H9 (cell line): ENCODE data around the gene SEMA5A. TPM values are rescaled to one million over a fixed set of nuclear protein-coding genes. Genes with fewer than 3 reads are reported as not detected.

Experiments used
- DNase-seq: peaks from one replicate; pipeline ENCODE4 v3.0.0-alpha.2; 2017
- H2AFZ ChIP-seq: one replicate; pipeline ENCODE4 v1.6.1; 2013; ENCODE audit warnings: mild to moderate bottlenecking, low read length, control low read depth, moderate library complexity
- H2AK5ac ChIP-seq: 2 replicates; pipeline ENCODE4 v1.6.1; 2013; ENCODE audit warnings: low read length, control low read depth, mixed read lengths; ENCODE audit not compliant: insufficient read length
- H2BK120ac ChIP-seq: one replicate; pipeline ENCODE4 v1.6.1; 2013; ENCODE audit warnings: low read depth, mild to moderate bottlenecking, low read length, control low read depth, inconsistent platforms; ENCODE audit not compliant: poor library complexity, severe bottlenecking
- H2BK12ac ChIP-seq: 2 replicates; pipeline ENCODE4 v1.6.1; 2013; ENCODE audit warnings: low read length, control low read depth, mixed read lengths, low read depth; ENCODE audit not compliant: insufficient read length
- H2BK15ac ChIP-seq: 2 replicates; pipeline ENCODE4 v1.6.1; 2013; ENCODE audit warnings: low read depth, low read length, control low read depth
- H2BK20ac ChIP-seq: one replicate; pipeline ENCODE4 v1.6.1; 2013; ENCODE audit warnings: low read depth, mild to moderate bottlenecking, low read length, control low read depth, inconsistent platforms; ENCODE audit not compliant: poor library complexity, severe bottlenecking
- H2BK5ac ChIP-seq: 2 replicates; pipeline ENCODE4 v1.6.1; 2013; ENCODE audit warnings: low read length, control low read depth, mixed read lengths; ENCODE audit not compliant: insufficient read length
- H3K14ac ChIP-seq: 2 replicates; pipeline ENCODE4 v1.6.1; 2013; ENCODE audit warnings: low read length, control low read depth; ENCODE audit not compliant: insufficient read depth
- H3K18ac ChIP-seq: 2 replicates; pipeline ENCODE4 v1.6.1; 2013; ENCODE audit warnings: low read depth, mild to moderate bottlenecking, mixed read lengths, low read length, control low read depth; ENCODE audit not compliant: insufficient read length
- H3K23ac ChIP-seq: 2 replicates; pipeline ENCODE4 v1.6.1; 2013; ENCODE audit warnings: low read length, control low read depth, mixed read lengths, low read depth; ENCODE audit not compliant: insufficient read length
- H3K23me2 ChIP-seq: 2 replicates; pipeline ENCODE4 v1.6.1; 2013; ENCODE audit warnings: low read depth, mild to moderate bottlenecking, mixed read lengths, low read length, control low read depth; ENCODE audit not compliant: insufficient read length, poor library complexity, severe bottlenecking
- H3K27ac ChIP-seq: 2 replicates; pipeline ENCODE4 v1.5.1; 2013; ENCODE audit warnings: low read length, control low read depth, mixed read lengths, low read depth; ENCODE audit not compliant: insufficient read length
- H3K27me3 ChIP-seq: 2 replicates; pipeline ENCODE4 v1.6.1; 2013; ENCODE audit warnings: low read length, control low read depth, inconsistent platforms; ENCODE audit not compliant: insufficient read depth
- H3K4ac ChIP-seq: 2 replicates; pipeline ENCODE4 v1.6.1; 2013; ENCODE audit warnings: low read depth, mild to moderate bottlenecking, control low read depth, inconsistent platforms, low read length, moderate library complexity
- H3K4me1 ChIP-seq: 2 replicates; pipeline ENCODE4 v1.6.1; 2013; ENCODE audit warnings: low read length, control low read depth, inconsistent platforms; ENCODE audit not compliant: insufficient read depth
- H3K4me2 ChIP-seq: 2 replicates; pipeline ENCODE4 v1.6.1; 2013; ENCODE audit warnings: low read length, control low read depth, mixed read lengths; ENCODE audit not compliant: insufficient read length, insufficient read depth
- H3K56ac ChIP-seq: 2 replicates; pipeline ENCODE4 v1.6.1; 2013; ENCODE audit warnings: low read depth, mild to moderate bottlenecking, mixed read lengths, low read length, control low read depth; ENCODE audit not compliant: insufficient read length
- H3K79me1 ChIP-seq: 2 replicates; pipeline ENCODE4 v1.6.1; 2013; ENCODE audit warnings: low read depth, mild to moderate bottlenecking, moderate library complexity, low read length, control low read depth, inconsistent platforms; ENCODE audit not compliant: insufficient read depth, poor library complexity, severe bottlenecking
- H3K79me2 ChIP-seq: 2 replicates; pipeline ENCODE4 v1.6.1; 2013; ENCODE audit warnings: low read length, control low read depth, inconsistent platforms; ENCODE audit not compliant: insufficient read depth
- H3K9ac ChIP-seq: 2 replicates; pipeline ENCODE4 v1.6.1; 2013; ENCODE audit warnings: low read length, control low read depth, mixed read lengths; ENCODE audit not compliant: insufficient read length; ENCODE audit errors: extremely low read depth
- H3K9me3 ChIP-seq: one replicate; pipeline ENCODE4 v1.6.1; 2013; ENCODE audit warnings: low read depth, low read length, inconsistent platforms; ENCODE audit not compliant: control insufficient read depth
- H3T11ph ChIP-seq: one replicate; pipeline ENCODE4 v1.6.1; 2013; ENCODE audit warnings: mild to moderate bottlenecking, low read length, control low read depth, inconsistent platforms
- H4K20me1 ChIP-seq: one replicate; pipeline ENCODE4 v1.6.1; 2013; ENCODE audit not compliant: control insufficient read depth, insufficient read length, insufficient read depth
- H4K5ac ChIP-seq: 2 replicates; pipeline ENCODE4 v1.6.1; 2013; ENCODE audit warnings: low read depth, mild to moderate bottlenecking, mixed read lengths, low read length, control low read depth; ENCODE audit not compliant: insufficient read length
- H4K8ac ChIP-seq: replicated peaks from 2 replicates; pipeline ENCODE4 v1.6.1; 2013; ENCODE audit warnings: low read length, control low read depth, mixed read lengths, low read depth; ENCODE audit not compliant: insufficient read length
- H4K91ac ChIP-seq: 2 replicates; pipeline ENCODE4 v1.6.1; 2013; ENCODE audit warnings: low read depth, mild to moderate bottlenecking, moderate library complexity, mixed read lengths, low read length, control low read depth; ENCODE audit not compliant: insufficient read length
- H3K27ac Mint-ChIP-seq, 3 experiments: 2 replicates in 2 of 3; 3 replicates in 1 of 3; pipeline ENCODE4 v1.8.0; 2020 to 2021; ENCODE audit warnings: mixed read lengths in 3 of 3, mild to moderate bottlenecking in 1 of 3, moderate library complexity in 1 of 3
- H3K27me3 Mint-ChIP-seq: 2 replicates; pipeline ENCODE4 v1.8.0; 2021; ENCODE audit warnings: low read depth, mild to moderate bottlenecking, moderate library complexity, mixed read lengths
- H3K36me3 Mint-ChIP-seq, 3 experiments: 2 replicates in 2 of 3; 3 replicates in 1 of 3; pipeline ENCODE4 v1.8.0; 2020 to 2021; ENCODE audit warnings: low read depth in 3 of 3, mixed read lengths in 3 of 3; ENCODE audit not compliant: insufficient read depth in 1 of 3
- H3K4me1 Mint-ChIP-seq, 2 experiments: 2 replicates each; pipeline ENCODE4 v1.8.0; 2020; ENCODE audit warnings: mixed read lengths in 2 of 2
- H3K4me3 Mint-ChIP-seq, 2 experiments: 2 replicates in 1 of 2; 3 replicates in 1 of 2; pipeline ENCODE4 v1.8.0; 2020 to 2021; ENCODE audit warnings: mild to moderate bottlenecking in 2 of 2, mixed read lengths in 2 of 2, moderate library complexity in 1 of 2
- H3K9me3 Mint-ChIP-seq, 2 experiments: 2 replicates in 1 of 2; 3 replicates in 1 of 2; pipeline ENCODE4 v1.8.0; 2020; ENCODE audit warnings: mild to moderate bottlenecking in 2 of 2, mixed read lengths in 2 of 2, moderate library complexity in 1 of 2
- CTCF ChIP-seq: fragments of 200-600 bp; sonication (generic); conservative IDR thresholded peaks from 3 replicates; pipeline ENCODE4 v1.8.0; 2021; ENCODE audit warnings: antibody characterized with exemption, mild to moderate bottlenecking
- WGBS: extraction: QIAGEN DNeasy Blood & Tissue Kit; methylation state at CpG from one replicate; pipeline ENCODE4 v1.1.7; 2013; ENCODE audit warnings: missing lambda C conversion rate, low lambda C conversion rate, mixed read lengths; ENCODE audit not compliant: insufficient read length; ENCODE audit errors: extremely low coverage; 5-methylcytosine and 5-hydroxymethylcytosine counted together
- total RNA-seq: library from RNA; stranded (reverse); gene quantifications from 2 replicates; pipeline ENCODE4 v1.2.1, GENCODE V29; 2021

The SEMA5A gene
- total RNA-seq, 1 experiment from 2014 or later: 4.3 TPM

GRCh38 chr5:9332026-9332425, 213.8 kb downstream of the SEMA5A start:
- Histone ChIP-seq H2BK5ac (no peak overlapping the region), H3T11ph (no peak overlapping the region), H2AFZ (no peak overlapping the region), H3K23me2 (no peaks in the 10 kb centered on the region), H4K20me1 (no peaks in the 10 kb centered on the region), H3K27me3 (no peaks in the 10 kb centered on the region), H4K5ac (no peak overlapping the region), H2BK12ac (no peak overlapping the region), H3K4ac (no peak overlapping the region), H3K9ac (no peak overlapping the region), H3K23ac (no peak overlapping the region), H3K56ac (no peak overlapping the region), H3K14ac (no peak overlapping the region; the same call in 1 of the 2 replicates), H3K79me1 (no peaks in the 10 kb centered on the region), H2AK5ac (no peak overlapping the region), H4K8ac (no peak overlapping the region), H3K79me2 (no peaks in the 10 kb centered on the region), H3K4me2 (no peak overlapping the region), H3K27ac (no peak overlapping the region), H3K9me3 (no peaks in the 10 kb centered on the region), H2BK20ac (no peak overlapping the region), H4K91ac (no peak overlapping the region), H3K18ac (no peak overlapping the region), H2BK120ac (no peak overlapping the region), H2BK15ac (no peak overlapping the region), H3K4me1 (no peaks in the 10 kb centered on the region)
- Mint-ChIP-seq H3K4me1 (peaks cover 0 to 10% of the 10 kb centered on the region in 2 experiments; a peak in 3 of 4 replicates), H3K9me3 (no peaks in the 10 kb centered on the region), H3K36me3 (no peaks in the 10 kb centered on the region; a peak in 2 of 7 replicates), H3K4me3 (no peak overlapping the region), H3K27me3 (no peaks in the 10 kb centered on the region), H3K27ac (no peak overlapping the region)
- WGBS: no CpG with 5 or more reads among the region's 4 CpGs
- TF ChIP-seq CTCF: no peak
- no peak for DNase-seq
